Fibroblast of the aortic adventitia (primary cell): ENCODE results near the gene CIT. TPM values are rescaled to one million over a fixed set of nuclear protein-coding genes. Genes with fewer than 3 reads are reported as not detected.

Source experiments
- DNase-seq: peaks from one replicate; pipeline ENCODE4 v3.0.0-alpha.2; 2010; ENCODE audit warnings: low read depth
- H3K4me3 ChIP-seq: 2 replicates; pipeline ENCODE4 v1.5.1; 2011; ENCODE audit warnings: low read depth, mild to moderate bottlenecking, control low read depth, low read length, moderate library complexity
- CTCF ChIP-seq: IDR thresholded peaks from 2 replicates; pipeline ENCODE4 v1.5.1; 2011; ENCODE audit warnings: mild to moderate bottlenecking, low read length, control low read depth, inconsistent platforms; ENCODE audit not compliant: insufficient read depth
- total RNA-seq: library from RNA; depleted of rRNA; stranded (reverse); fragments of >200 nt; gene quantifications from 2 replicates; pipeline ENCODE4 v1.2.3, GENCODE V29; 2012; ENCODE audit warnings: low replicate concordance

The CIT gene
- total RNA-seq, 1 donor, result 48.0 TPM

- DNase-seq, result no peak
- no peak for TF ChIP-seq CTCF
Observed at GRCh38 chr12:119742700-119743099, 134.4 kb downstream of the CIT start.

GRCh38 chr12:119740830-119741229 is 136.3 kb downstream of the CIT start:
- H3K4me3 ChIP-seq, result no peak overlapping the region
- no peak for DNase-seq
- no peak for TF ChIP-seq CTCF

More at GRCh38 chr12:119742700-119743099, 134.4 kb downstream of the CIT start:
- H3K4me3 ChIP-seq, result no peak overlapping the region

GRCh38 chr12:119735079-119735478 is 142.0 kb downstream of the CIT start:
- H3K4me3 ChIP-seq, result no peak overlapping the region
- DNase-seq, result no peak
- no peak for TF ChIP-seq CTCF

GRCh38 chr12:119730381-119730780 is 146.7 kb downstream of the CIT start:
- DNase-seq, result no peak
- no peak overlapping the region for H3K4me3 ChIP-seq
- TF ChIP-seq CTCF, result no peak

GRCh38 chr12:119729871-119730270 is 147.2 kb downstream of the CIT start:
- TF ChIP-seq CTCF, result no peak
- no peak for DNase-seq
- H3K4me3 ChIP-seq, result no peak overlapping the region

GRCh38 chr12:119728444-119728745 is 148.7 kb downstream of the CIT start:
- H3K4me3 ChIP-seq, result no peak overlapping the region
- TF ChIP-seq CTCF, result no peak
- peak; percentile 13 for DNase-seq

GRCh38 chr12:119727600-119728443 is 149.3 kb downstream of the CIT start:
- DNase-seq, result peak; percentile 9
- H3K4me3 ChIP-seq, result no peak overlapping the region
- TF ChIP-seq CTCF, result no peak
